ENCODE measurements around the gene PLXNA4. TPM values are rescaled to one million over a fixed set of nuclear protein-coding genes. Genes with fewer than 3 reads are reported as not detected.

PLXNA4 gene
- total RNA-seq, 4 donors from 2014 or later, result 5.1 to 7.0 (median 5.3) TPM

DNA sequence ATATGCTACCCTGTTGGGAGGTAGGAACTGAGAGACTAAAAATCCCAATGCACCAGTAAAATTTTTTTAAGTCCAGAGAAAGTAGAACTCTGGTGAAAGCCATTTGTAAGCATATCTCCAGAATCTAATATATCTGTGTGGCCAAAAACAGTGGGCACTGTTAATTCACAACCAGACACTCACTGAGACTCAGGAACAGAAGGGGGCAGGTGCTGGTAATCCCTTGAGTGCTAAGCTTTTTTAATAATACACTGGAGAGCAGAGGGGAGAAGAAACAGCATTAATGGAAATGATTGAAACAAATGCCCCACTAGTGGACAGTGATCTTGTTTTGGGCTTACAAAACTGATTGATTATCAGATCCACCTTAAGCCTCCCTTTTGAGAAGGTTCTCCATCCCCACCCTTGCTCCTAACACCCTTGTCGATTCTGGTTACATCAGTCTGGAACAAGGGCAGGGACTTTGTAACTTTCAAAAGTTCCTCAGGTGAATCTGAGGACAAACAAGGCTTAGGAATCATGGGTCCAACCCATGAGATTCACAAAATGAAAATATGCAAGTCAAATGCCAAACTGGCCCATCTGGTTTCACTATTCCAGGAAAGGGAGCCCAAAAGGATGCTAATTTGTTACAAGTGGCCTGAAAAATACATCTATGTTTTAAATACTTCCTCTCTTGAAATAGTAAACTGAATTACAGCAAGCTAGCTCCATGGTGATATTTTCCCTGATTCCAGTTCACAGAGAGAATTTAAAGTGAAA lies 29.7 kb downstream of the PLXNA4 start:
- TF ChIP-seq, protein P1, sequence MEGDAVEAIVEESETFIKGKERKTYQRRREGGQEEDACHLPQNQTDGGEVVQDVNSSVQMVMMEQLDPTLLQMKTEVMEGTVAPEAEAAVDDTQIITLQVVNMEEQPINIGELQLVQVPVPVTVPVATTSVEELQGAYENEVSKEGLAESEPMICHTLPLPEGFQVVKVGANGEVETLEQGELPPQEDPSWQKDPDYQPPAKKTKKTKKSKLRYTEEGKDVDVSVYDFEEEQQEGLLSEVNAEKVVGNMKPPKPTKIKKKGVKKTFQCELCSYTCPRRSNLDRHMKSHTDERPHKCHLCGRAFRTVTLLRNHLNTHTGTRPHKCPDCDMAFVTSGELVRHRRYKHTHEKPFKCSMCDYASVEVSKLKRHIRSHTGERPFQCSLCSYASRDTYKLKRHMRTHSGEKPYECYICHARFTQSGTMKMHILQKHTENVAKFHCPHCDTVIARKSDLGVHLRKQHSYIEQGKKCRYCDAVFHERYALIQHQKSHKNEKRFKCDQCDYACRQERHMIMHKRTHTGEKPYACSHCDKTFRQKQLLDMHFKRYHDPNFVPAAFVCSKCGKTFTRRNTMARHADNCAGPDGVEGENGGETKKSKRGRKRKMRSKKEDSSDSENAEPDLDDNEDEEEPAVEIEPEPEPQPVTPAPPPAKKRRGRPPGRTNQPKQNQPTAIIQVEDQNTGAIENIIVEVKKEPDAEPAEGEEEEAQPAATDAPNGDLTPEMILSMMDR (IDR thresholded peaks at IDR 0.05), result no peak
- no peak for TF ChIP-seq POLR2A (IDR thresholded peaks at IDR 0.05)
- intact Hi-C loops (cut with DNase I; ENCODE audit: low total_unique reads), result no loop called here

DNA sequence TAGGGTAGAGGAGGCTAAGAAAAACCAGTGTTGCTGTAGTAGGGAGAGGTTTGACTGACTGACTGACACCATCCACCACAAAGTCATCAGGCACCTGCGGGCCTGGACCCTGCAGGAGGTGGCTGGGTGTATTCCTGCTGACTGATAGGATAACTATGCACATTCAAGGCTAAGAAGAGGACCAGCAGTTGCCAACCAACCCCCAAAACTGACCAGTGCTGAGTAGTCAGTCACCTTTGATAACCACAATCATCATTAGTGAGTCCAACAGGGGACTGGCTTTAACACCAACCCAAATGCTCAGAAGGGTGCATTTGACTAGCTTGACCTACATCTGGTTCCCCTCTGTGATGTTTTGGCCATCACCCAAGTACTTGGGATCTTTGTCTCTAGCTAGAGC lies 30.5 kb downstream of the PLXNA4 start:
- no peak overlapping the region for H3K4me3 ChIP-seq (ENCODE audit: low read depth, poor library complexity, severe bottlenecking)
- no peak for DNase-seq (ENCODE audit: low spot score in 2 of 2)
- no peak for TF ChIP-seq POLR2A (IDR thresholded peaks at IDR 0.05)
- TF ChIP-seq, protein P1 (IDR thresholded peaks at IDR 0.05), result no peak
- intact Hi-C loops (cut with DNase I; ENCODE audit: low total_unique reads), result no loop called here
- WGBS, 2 donors, result 88 to 100% methylated on average over 1 of the region's 1 CpG

More for the DNA sequence above, 29.7 kb downstream of the PLXNA4 start:
- WGBS, 2 donors, result 61 to 67% methylated on average over 1 of the region's 1 CpG
- H3K4me3 ChIP-seq (ENCODE audit: low read depth, poor library complexity, severe bottlenecking), result no peak overlapping the region
- no peak for DNase-seq (ENCODE audit: low spot score in 2 of 2)

DNA sequence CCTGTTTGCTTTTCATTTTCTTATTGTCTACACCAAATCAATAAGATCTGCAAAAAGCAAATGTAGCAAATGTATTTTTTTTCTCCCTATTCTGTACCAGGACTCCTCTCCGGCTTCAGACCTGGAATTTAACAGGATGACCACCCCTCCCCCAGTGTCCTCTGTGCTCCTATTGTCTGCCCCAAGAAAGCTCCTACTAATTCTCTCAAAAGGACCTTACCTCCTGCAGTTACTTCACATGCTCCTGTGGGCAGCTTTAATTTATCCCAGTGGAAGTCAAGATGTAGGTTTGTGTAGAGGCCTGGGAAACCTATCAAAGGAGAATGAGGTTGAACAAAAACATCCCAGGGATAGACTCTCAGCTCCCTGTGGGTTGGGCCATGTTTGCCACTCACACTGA lies 31.3 kb downstream of the PLXNA4 start:
- TF ChIP-seq, protein P1 (IDR thresholded peaks at IDR 0.05), result no peak
- TF ChIP-seq POLR2A (IDR thresholded peaks at IDR 0.05), result no peak
- no peak overlapping the region for H3K4me3 ChIP-seq (ENCODE audit: low read depth, poor library complexity, severe bottlenecking)
- intact Hi-C loops (cut with DNase I; ENCODE audit: low total_unique reads), result no loop called here
- 85 to 100% methylated on average over 1 of the region's 1 CpG for WGBS, 2 donors
- DNase-seq (ENCODE audit: low spot score in 2 of 2), result no peak

DNA sequence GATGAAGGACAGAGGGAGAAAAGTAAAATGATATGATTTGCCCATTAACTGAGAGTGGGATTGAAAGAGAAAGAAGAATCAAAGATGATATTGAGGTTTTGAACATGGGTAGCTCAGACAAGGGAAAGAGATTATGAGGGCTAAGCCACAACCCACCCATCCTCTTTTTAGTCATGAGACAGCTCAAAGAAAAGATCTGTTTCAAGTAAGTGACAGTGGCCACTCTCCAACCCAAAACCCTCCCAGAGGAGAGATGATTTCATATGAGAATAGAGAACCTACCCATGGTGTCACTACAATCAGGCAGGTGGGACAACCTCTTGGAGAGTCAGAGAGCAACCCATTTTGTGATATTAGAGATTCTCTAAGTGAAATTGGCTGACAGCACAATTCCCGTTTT lies 32.2 kb downstream of the PLXNA4 start:
- TF ChIP-seq, protein P1 (IDR thresholded peaks at IDR 0.05), result no peak
- no peak for TF ChIP-seq POLR2A (IDR thresholded peaks at IDR 0.05)
- DNase-seq (ENCODE audit: low spot score in 2 of 2), result no peak
- WGBS, 2 donors, result 79 to 81% methylated on average over 1 of the region's 1 CpG
- no peak overlapping the region for H3K4me3 ChIP-seq (ENCODE audit: low read depth, poor library complexity, severe bottlenecking)
- intact Hi-C loops (cut with DNase I; ENCODE audit: low total_unique reads), result no loop called here

DNA sequence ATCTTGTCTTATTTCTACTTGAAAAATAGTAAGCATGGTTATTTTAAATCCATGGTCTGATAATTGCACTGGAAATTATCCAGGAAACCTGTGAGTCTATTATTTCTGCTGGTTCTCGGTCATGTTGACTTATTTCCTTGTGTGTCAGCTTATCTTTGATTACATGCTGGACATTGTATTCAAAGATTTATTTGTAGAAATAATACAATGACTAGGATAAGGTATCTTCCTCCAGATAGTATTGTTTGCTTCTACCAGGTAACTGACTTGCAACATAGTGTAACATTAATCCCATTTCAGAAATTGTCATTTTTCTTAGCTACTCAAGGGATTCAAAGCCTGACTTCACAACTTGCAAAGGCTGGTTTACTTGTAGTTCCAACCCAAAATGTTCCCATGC lies 33.4 kb downstream of the PLXNA4 start:
- TF ChIP-seq POLR2A (IDR thresholded peaks at IDR 0.05), result no peak
- 70 to 76% methylated on average over 1 of the region's 1 CpG for WGBS, 2 donors
- no peak for DNase-seq (ENCODE audit: low spot score in 2 of 2)
- intact Hi-C loops (cut with DNase I; ENCODE audit: low total_unique reads), result no loop called here
- H3K4me3 ChIP-seq (ENCODE audit: low read depth, poor library complexity, severe bottlenecking), result no peak overlapping the region

DNA sequence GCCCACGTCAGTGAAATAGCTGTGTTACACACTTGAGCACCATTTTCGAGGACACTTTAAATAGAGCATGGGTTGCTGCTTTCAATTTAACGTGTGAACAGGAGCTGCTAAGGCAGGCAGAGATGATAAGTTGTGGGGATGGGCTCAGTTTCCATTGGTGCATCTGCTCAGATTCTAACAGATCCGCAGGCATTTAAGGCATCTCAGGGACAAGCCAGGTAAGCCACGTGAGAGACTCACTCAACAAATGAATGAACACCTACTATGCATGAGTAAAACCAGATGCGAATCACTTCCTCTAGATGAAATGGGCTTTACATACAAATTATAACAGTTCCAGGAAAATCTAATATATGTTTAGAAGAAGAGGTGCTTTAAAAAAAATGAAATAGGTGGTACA lies 34.6 kb downstream of the PLXNA4 start:
- no peak overlapping the region for H3K4me3 ChIP-seq (ENCODE audit: low read depth, poor library complexity, severe bottlenecking)
- DNase-seq (ENCODE audit: low spot score in 2 of 2), result no peak
- WGBS, 2 donors, result 55 to 61% methylated on average over 6 of the region's 6 CpGs
- intact Hi-C loops (cut with DNase I; ENCODE audit: low total_unique reads), result no loop called here
- no peak for TF ChIP-seq POLR2A (IDR thresholded peaks at IDR 0.05)
- TF ChIP-seq, protein P1 (IDR thresholded peaks at IDR 0.05), result no peak

Data from lower leg skin (tissue), 4 donors.